Esophagus squamous epithelium (tissue), 5 donors: ENCODE measurements around the gene PCDH9. TPM values are rescaled to one million over a fixed set of nuclear protein-coding genes. Genes with fewer than 3 reads are reported as not detected.

Source experiments
- DNase-seq: peaks from one replicate; lab custom pipeline; 2025; lab: John Stamatoyannopoulos, UW
- H3K27ac ChIP-seq, 4 donors: fragments of 200-600 bp; sonication (generic); one replicate each; pipeline ENCODE4 v1.5.1; 2016 to 2019; ENCODE audit warnings: mild to moderate bottlenecking in 1 of 4
- H3K27me3 ChIP-seq, 4 donors: fragments of 200-600 bp; sonication (generic); 1 replicate in 3 of 4; 2 replicates in 1 of 4; pipeline versions ENCODE4 v1.5.1 to v1.6.0; 2017 to 2021; ENCODE audit warnings: antibody characterized with exemption in 1 of 4
- H3K36me3 ChIP-seq, 3 donors: fragments of 200-600 bp; sonication (generic); one replicate each; pipeline ENCODE4 v1.5.1; 2016 to 2019
- H3K4me1 ChIP-seq, 3 donors: fragments of 200-600 bp; sonication (generic); one replicate each; pipeline ENCODE4 v1.5.1; 2017 to 2019
- H3K4me3 ChIP-seq, 4 donors: fragments of 200-600 bp; sonication (generic); 1 replicate in 3 of 4; 2 replicates in 1 of 4; pipeline ENCODE4 v1.5.1; 2016 to 2019; ENCODE audit warnings: mild to moderate bottlenecking in 2 of 4, moderate library complexity in 1 of 4
- H3K9me3 ChIP-seq, 3 donors: fragments of 200-600 bp; sonication (generic); one replicate each; pipeline ENCODE4 v1.5.1; 2016 to 2019
- CTCF ChIP-seq, 6 experiments: fragments of 450-650 bp in 4 of 6; fragments of 200-600 bp in 2 of 6; sonication (generic) in 2 of 6; IDR thresholded peaks; one replicate each; pipeline ENCODE4 v1.5.1; 2016 to 2019; ENCODE audit warnings: antibody characterized with exemption in 6 of 6, mild to moderate bottlenecking in 4 of 6, moderate library complexity in 4 of 6
- POLR2A ChIP-seq, 4 donors: fragments of 450-650 bp; IDR thresholded peaks; one replicate each; pipeline ENCODE4 v1.6.1; 2017; ENCODE audit warnings: antibody characterized with exemption in 4 of 4, mild to moderate bottlenecking in 4 of 4, moderate library complexity in 3 of 4
- WGBS, 2 donors: methylation state at CpG; one replicate each; pipeline ENCODE4 v1.1.5; 2018; 5-methylcytosine and 5-hydroxymethylcytosine counted together
- intact Hi-C: fragments of 100-400 bp; cut with DNase I; formaldehyde crosslinking; loops from one replicate; pipeline ENCODE4 v1.15.0; 2022
- total RNA-seq, 4 donors: library from RNA; depleted of rRNA; stranded (reverse); fragments of >200 nt; gene quantifications; one replicate each; pipeline ENCODE4 v1.1.0, GENCODE V29; 2016
- donor health status: DM: yes; HTN: yes; CAD: no.

The PCDH9 gene
- total RNA-seq, 4 donors from 2014 or later: 0.04 to 1.9 (median 0.45) TPM

GRCh38 chr13:66369666-66370065 is 860.5 kb downstream of the PCDH9 start:
- intact Hi-C loops: no loop called here
- no peaks in the 10 kb centered on the region for H3K9me3 ChIP-seq
- WGBS, 2 donors: 20 to 33% methylated on average over 1 of the region's 1 CpG
- no peaks in the 10 kb centered on the region for H3K4me1 ChIP-seq
- no peak overlapping the region for H3K27ac ChIP-seq
- H3K27me3 ChIP-seq: no peaks in the 10 kb centered on the region
- H3K4me3 ChIP-seq: no peak overlapping the region
- no peak for TF ChIP-seq CTCF (IDR thresholded peaks at IDR 0.05)
- no peak for TF ChIP-seq POLR2A (IDR thresholded peaks at IDR 0.05)
- H3K36me3 ChIP-seq: no peaks in the 10 kb centered on the region
- DNase-seq: no peak

DNA sequence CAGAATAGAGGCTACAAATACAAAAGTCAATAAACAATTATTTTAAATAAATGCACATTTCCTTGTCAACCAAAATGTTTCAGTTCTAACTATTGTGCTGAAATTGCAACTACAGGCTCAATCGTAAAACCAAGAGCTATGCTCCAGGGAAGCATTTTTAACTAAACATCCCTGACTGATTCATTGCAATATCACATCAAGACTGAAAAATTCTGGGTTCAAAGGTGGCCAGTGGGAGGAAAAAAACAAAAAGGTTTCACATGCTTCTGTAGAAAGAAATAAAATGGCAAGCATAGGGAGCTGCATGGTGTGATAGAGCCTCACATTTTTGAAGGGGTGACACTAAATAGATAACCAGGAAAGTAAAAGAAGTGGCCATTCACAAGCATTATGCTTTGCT is 862.8 kb downstream of the PCDH9 start:
- no peaks in the 10 kb centered on the region for H3K9me3 ChIP-seq
- H3K27me3 ChIP-seq: no peaks in the 10 kb centered on the region
- intact Hi-C loops: no loop called here
- no peaks in the 10 kb centered on the region for H3K4me1 ChIP-seq
- WGBS, 2 donors: 75 to 76% methylated on average over 1 of the region's 1 CpG
- H3K27ac ChIP-seq: no peak overlapping the region
- no peak overlapping the region for H3K4me3 ChIP-seq
- no peaks in the 10 kb centered on the region for H3K36me3 ChIP-seq
- TF ChIP-seq POLR2A (IDR thresholded peaks at IDR 0.05): no peak
- TF ChIP-seq CTCF (IDR thresholded peaks at IDR 0.05): no peak
- DNase-seq: no peak

DNA sequence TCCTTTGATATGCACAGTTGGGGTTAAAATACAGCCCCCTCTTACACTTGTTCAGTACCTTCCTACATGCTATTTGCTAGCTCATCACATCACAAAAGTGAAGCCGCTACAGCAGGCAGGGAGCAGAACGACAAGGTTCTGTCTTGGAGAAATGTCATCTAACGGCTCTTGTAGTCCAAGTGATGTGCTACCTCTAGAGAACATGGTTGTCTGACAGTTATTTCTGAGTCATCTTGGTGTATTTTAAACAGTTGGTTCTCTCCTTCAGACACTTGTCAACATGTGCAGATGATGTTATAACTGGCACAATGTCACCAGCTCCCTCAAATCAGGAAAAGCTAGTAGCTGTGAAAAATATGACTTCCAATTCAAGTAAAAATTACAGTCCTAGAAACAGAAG is 865.0 kb downstream of the PCDH9 start:
- no peaks in the 10 kb centered on the region for H3K27me3 ChIP-seq
- intact Hi-C loops: no loop called here
- TF ChIP-seq POLR2A (IDR thresholded peaks at IDR 0.05) (no peak), CTCF (IDR thresholded peaks at IDR 0.05) (no peak)
- H3K27ac ChIP-seq: no peak overlapping the region
- DNase-seq: no peak
- no peaks in the 10 kb centered on the region for H3K36me3 ChIP-seq
- H3K4me1 ChIP-seq: no peaks in the 10 kb centered on the region
- 78 to 86% methylated on average over 3 of the region's 3 CpGs for WGBS, 2 donors
- H3K9me3 ChIP-seq: no peaks in the 10 kb centered on the region
- H3K4me3 ChIP-seq: no peak overlapping the region

DNA sequence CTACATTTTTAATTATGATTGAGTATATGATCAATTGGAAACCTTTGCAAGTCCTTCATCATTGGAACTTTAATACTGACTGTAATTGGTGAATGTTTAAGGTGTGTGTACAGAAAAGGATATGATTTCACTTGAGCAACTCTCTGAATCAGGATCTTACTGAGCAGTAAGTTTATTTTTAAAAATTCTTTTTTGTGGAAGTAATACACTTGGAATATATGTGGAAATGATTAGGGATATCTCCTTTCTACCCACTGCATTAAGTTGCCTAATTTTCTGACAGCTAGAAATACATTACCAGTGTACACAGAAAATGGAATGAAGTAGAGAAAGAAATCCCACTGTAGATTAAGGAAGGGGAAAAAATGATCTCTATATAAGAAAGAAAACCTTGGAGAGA is 865.8 kb downstream of the PCDH9 start:
- no peaks in the 10 kb centered on the region for H3K9me3 ChIP-seq
- H3K4me1 ChIP-seq: no peaks in the 10 kb centered on the region
- H3K36me3 ChIP-seq: no peaks in the 10 kb centered on the region
- H3K27me3 ChIP-seq: no peaks in the 10 kb centered on the region
- no peak overlapping the region for H3K27ac ChIP-seq
- intact Hi-C loops: no loop called here
- no peak for DNase-seq
- no peak overlapping the region for H3K4me3 ChIP-seq
- no peak for TF ChIP-seq CTCF (IDR thresholded peaks at IDR 0.05)
- TF ChIP-seq POLR2A (IDR thresholded peaks at IDR 0.05): no peak

DNA sequence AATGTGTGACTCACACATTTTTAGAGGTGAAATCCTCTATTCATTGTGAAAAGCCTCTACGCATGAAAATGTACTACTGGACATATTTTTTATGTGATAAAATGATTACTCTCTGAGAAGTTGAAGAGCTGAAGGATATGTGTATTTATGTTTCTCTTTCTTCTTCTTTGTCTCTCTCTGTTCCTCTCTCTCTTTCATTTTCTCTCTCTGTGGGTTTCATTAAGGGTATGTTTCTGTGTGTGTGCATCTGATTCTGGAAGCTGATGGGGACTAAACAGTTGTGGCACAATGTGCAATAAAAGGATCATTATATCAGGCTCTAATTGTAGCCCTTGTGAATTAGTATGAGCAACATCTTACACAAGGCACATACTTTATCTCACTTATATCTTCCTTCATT is 867.7 kb downstream of the PCDH9 start:
- Histone ChIP-seq H3K9me3 (no peaks in the 10 kb centered on the region), H3K36me3 (no peaks in the 10 kb centered on the region), H3K27me3 (no peaks in the 10 kb centered on the region), H3K4me1 (no peaks in the 10 kb centered on the region), H3K27ac (no peak overlapping the region), H3K4me3 (no peak overlapping the region)
- DNase-seq: no peak
- intact Hi-C loops: no loop called here
- no peak for TF ChIP-seq POLR2A (IDR thresholded peaks at IDR 0.05)
- no peak for TF ChIP-seq CTCF (IDR thresholded peaks at IDR 0.05)
- WGBS, 2 donors: 81 to 85% methylated on average over 1 of the region's 1 CpG
